HCEC 1CT (cell line): Measurements from ENCODE around the gene NREP.
"Not testable (repeated sequence)": the region's sequence is repeated elsewhere in the genome, so short reads cannot be mapped to it uniquely, and the experiment has no call there.

Source experiments
- DNase-seq: peaks from one replicate; pipeline ENCODE4 v3.0.0-alpha.2; 2017

Gene NREP

DNA sequence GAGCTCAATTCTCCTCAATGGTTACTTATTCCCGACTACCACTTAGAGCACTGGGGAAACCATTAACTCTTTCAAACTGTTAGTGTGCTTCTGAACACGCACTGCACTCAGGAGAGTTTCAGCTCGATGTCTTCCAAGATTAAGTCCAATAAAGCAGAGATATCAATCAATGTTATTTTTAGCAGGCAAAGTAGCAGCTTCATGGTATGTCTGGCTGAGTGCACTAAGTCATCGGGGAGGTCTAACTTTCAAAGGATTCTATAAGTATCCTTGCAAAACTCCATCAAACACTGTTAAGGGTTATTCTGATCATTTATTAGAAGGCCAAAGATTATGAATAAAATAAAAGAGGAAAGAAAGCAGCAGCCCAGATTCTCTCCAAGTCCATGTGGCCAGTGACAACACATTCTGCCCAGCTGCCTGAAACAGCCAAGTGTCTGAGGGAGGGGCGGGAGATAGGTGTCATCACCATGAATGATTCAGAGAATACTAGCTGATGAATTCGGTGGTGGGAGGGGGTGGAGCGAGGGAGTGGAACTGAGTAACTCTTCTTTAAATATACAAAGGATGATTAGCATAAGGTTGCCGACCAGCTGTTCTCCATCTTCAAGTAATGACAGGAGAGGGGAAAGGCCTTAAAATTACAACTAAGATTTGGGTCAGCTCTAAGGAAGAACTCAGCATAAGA is 21.3 kb downstream of the NREP start:
- DNase-seq: peak; percentile 96

- no peak for DNase-seq
These were observed 22.4 kb downstream of the NREP start for GRCh38 chr5:111734597-111734996.

DNA sequence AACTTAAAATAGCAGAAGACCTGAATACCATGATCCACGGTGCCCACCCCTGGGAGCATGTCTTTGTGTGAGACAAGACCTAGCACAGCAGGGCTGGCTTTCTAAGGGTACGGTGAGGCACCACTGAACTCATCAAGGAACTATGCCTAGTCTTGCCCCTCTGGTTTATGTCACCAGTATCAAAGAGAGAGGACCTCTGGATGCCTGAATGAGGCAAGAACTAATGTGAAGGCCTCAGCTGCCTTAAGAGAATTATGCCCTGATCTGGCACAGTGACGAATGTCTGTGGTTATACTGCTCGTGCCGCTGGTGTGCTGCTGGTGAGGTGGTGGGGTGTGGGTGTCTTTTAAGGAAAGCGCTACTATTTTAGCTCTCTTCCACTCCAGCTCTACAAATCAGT is 23.0 kb downstream of the NREP start:
- DNase-seq: peak; percentile 65

- no peak for DNase-seq
These were observed 23.4 kb downstream of the NREP start for GRCh38 chr5:111733571-111733970.

DNA sequence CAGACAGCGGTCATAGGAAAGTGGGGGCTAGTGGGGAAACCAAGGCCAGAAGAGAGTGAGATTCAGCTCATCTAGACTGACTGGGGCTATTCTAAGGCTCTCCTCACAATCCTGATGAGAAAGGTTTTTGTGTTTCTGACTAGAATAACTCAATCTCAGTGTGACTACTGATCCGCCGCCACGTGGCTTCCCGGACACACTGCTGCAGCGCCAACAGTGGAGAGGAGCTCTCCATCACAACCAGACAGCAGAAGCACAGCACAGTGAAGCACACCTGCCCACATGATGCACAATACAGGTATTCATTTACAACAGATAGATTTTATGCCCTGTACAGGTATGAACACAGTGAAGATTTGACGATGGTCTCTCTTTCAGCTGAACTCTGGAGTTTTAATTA is 25.4 kb downstream of the NREP start:
- DNase-seq: no peak

GRCh38 chr5:111730659-111731382 is 26.2 kb downstream of the NREP start:
- no peak for DNase-seq

DNA sequence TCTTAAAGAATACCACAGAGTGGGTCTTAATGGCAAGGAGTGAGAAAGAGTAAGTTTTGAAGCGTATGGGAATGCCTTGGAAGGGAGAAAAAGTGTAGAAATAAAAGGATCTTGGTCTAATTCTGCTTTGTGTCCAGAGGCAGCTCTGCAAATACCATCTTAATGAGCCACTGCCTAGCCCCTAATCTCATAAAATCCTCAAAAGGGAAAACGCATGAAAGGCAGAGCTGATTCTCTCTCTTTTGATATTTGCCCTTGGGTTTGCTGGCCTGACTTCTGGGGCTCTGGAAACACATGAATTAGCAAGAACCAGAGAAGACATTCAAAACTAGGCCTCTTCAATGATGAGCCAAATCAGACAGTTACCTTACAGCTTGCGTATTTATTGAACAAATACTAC is 28.1 kb downstream of the NREP start:
- no peak for DNase-seq

DNA sequence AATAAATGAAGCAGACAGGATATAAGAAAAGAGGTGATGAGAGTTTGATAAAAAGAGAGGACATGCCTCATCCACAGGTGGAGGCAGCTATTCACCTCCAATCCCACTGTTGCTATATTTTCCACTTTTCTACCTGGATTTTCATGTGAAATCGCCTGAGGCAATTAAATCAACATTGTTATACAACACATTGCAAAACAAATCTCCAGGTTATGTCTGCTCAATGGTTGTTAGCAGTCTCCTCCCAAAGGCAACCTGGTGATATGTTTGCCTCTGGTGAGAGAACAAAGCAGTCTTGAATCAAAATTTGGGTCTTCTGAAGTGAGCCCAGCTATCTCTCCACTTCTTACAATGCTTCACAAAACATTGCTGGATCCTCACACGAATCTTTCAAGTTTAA is 30.0 kb downstream of the NREP start:
- DNase-seq: no peak

- DNase-seq: no peak
These were observed 34.9 kb downstream of the NREP start for GRCh38 chr5:111722140-111722539.

DNA sequence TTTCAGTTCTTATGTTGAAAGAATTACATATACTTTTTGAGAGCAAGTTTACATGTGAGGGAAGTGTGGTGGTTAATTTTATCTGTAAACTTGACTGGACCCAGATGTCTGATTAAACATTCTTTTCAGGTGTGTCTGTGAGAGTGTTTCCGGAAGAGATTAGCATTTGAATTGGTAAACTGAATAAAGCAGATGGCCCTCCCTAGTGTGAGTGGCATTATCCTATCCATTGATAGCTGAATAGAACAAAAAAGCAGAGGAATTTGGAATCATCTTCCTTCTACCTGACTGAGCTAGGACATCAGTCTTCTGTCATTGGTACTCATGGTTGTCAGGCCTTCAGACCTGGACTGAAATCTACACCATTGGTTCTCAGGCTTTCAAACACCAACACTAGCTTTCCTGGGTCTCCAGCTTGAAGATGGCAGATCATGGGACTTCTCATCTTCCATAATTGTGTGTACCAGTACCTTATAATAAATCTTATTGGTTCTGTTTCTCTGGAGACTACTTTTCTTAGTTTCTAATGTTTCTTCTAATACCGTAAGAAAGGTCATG is 36.6 kb downstream of the NREP start:
- DNase-seq: no peak

DNA sequence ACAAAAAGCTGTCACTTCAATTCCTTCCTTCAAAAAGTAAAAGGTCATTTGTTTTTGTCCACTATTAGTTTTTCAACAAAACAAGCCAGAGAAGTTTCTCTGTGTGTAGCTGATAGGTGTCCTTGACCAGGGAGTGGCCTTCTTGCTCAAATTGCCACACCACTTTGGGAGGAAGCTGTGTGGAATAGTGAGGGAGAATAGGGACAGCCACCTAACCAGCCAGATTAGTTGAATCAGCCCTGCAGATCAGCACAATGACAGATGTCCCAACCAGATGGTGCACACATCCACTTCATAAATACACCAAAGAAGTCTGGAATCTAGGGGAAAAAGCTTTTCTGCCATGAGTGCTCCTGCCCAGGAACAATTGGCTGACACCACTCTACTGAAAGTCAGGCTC is 37.2 kb downstream of the NREP start:
- no peak for DNase-seq

DNA sequence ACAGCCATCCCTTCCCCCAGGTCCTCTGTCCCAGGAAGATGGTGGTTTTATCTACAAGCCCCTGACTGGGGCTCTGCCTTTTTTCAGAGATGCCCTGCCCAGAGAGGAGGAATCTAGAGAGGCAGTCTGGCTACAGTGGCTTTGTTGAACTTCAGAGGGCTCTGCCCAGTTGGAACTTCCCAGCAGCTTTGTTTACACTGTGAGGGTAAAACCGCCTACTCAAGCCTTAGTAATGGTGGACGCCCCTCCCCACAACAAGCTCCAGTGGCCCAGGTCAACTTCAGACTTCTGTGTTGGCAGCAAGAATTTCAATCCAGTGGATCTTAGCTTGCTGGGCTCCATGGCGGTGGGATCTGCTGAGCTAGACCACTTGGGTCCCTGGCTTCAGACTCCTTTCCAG is 40.2 kb downstream of the NREP start:
- not testable (repeated sequence) for DNase-seq

DNA sequence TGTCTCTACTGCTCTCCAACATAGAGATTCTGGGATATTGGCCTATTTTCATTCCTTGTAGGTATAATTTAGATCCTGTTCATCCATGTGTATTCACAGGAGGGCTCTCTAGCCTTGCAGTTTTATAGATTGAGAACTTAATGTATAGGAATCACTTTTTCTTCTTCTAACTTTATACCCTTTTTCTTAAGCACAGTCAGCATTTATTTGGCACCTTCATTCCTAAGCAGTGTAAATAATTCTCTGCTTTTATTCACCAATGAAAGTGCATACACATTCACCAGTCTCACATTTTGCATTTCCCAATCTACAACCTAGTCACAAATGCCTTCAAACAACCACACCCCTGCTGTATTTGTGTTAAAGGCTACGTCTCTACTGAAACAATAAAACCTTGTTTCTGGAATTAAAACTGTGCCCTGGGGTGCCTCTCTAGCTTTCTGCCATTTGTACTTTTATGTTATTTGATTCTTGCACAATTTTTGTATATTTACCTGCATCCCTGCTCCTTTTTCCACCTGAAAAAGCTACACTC is 49.3 kb downstream of the NREP start:
- no peak for DNase-seq

GRCh38 chr5:111706345-111706744 is 50.6 kb downstream of the NREP start:
- DNase-seq: no peak

DNA sequence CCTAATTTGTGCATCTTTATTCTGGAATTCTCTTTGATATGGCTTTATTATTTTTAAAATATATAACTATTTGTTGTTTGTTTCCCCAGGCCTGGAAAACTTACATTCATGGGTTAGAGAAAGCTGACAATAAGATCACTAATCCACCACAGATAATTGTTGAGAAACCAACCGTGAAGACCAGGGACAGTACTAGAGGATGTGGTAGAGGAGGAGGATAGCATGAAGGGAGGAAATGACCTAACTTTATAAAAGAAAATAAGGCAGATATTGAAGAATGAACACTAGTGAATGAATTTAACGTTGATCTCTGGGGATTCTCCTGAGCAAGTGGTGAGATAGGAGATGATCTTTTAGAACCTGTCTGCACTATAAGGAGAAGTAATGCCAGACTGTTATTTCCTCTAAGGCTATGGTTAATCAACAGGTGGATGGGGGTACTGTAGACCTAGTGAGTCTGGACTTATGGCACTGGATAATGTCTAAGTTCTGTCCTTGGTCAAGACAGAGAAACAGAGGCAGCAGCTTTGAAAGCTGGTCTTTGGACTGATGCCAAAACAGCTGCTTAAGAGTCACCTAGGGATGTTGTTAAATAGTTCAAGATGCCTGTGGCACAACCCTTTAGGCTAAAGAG is 52.4 kb downstream of the NREP start:
- DNase-seq: no peak

- DNase-seq: no peak
These were observed 53.3 kb downstream of the NREP start for GRCh38 chr5:111703662-111704061.

GRCh38 chr5:111699976-111700375 is 57.0 kb downstream of the NREP start:
- DNase-seq: no peak

DNA sequence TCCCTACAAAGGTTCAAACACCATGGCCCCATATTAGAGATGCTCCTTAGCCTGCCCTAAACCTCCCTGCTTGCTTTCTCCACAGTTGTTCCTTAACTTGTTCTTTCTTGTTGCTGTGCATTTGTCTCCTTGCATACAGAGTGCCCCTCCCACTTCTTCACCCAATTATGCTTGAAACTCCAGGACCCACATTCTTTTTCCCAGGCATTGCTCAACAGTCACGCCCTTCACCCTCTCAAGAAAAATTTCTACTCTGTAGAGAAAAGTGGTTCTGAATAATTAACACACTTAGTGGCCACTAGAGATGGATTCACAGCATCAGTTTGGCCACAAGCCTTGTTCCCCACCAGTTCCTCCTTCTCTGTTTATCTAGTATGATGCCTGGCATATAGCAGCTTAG is 57.7 kb downstream of the NREP start:
- no peak for DNase-seq

- peak; percentile 54 for DNase-seq
These were observed 58.9 kb downstream of the NREP start for GRCh38 chr5:111697881-111698757.

GRCh38 chr5:111697215-111697614 is 59.8 kb downstream of the NREP start:
- DNase-seq: no peak

- no peak for DNase-seq
These were observed 61.0 kb downstream of the NREP start for GRCh38 chr5:111695991-111696390.

DNA sequence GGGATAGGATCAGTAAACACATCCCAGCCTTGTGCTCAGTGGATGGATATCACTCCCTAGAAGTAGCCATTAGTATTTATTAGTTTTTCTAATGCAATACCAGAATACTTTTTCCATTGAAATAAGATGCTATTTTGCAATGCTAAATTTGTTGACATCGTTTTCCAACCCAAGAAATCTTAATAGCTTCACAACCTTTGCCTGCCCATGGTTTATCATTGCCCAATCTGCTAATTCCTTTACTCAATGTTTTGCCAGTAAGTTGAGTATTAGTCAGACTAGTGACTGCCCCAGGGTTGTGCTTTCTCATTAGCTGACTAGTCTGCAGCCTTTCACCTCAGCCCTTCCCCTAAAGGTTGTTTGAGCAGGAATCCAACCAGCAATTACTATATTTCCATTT is 62.9 kb downstream of the NREP start:
- peak; percentile 89 for DNase-seq

- no peak for DNase-seq
These were observed 65.1 kb downstream of the NREP start for GRCh38 chr5:111691914-111692313.
